Measurements from ENCODE around the gene GALK1. TPM values are rescaled to one million over a fixed set of nuclear protein-coding genes. Genes with fewer than 3 reads are reported as not detected.

Gene GALK1
- total RNA-seq, 4 donors from 2014 or later = 19.4 to 37.1 (median 35.6) TPM; not detected in 1

DNA sequence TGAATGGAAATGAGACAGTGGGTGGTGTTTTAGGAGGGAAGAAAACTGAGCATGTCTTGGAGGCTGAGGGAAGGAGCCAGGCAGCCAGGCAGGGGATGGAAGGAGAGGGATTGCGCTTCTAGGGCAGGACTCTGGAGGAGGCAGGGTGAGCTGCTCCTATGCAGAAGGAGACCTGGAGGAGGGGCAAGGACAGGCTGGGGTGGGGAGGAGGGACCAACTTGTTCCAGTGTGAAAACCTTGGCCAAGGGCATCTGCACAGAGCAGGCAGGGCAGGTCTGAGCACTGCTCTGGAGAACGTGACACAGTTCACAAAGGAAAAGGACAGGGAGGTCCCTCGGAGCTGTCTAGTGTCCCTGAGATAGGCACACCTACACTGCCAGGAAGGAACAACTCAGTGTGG lies 5.5 kb downstream of the GALK1 start:
- Histone ChIP-seq H3K27me3 (no peaks in the 10 kb centered on the region), H3K9me3 (no peaks in the 10 kb centered on the region), H3K4me1 (peaks cover 8 to 10% of the 10 kb centered on the region in 2 donors), H3K4me3 (no peak overlapping the region), H3K27ac (no peak overlapping the region), H3K36me3 (no peaks in the 10 kb centered on the region)
- intact Hi-C loops (cut with DNase I; ENCODE audit: low total_unique reads) = no loop called here
- TF ChIP-seq, protein P1, sequence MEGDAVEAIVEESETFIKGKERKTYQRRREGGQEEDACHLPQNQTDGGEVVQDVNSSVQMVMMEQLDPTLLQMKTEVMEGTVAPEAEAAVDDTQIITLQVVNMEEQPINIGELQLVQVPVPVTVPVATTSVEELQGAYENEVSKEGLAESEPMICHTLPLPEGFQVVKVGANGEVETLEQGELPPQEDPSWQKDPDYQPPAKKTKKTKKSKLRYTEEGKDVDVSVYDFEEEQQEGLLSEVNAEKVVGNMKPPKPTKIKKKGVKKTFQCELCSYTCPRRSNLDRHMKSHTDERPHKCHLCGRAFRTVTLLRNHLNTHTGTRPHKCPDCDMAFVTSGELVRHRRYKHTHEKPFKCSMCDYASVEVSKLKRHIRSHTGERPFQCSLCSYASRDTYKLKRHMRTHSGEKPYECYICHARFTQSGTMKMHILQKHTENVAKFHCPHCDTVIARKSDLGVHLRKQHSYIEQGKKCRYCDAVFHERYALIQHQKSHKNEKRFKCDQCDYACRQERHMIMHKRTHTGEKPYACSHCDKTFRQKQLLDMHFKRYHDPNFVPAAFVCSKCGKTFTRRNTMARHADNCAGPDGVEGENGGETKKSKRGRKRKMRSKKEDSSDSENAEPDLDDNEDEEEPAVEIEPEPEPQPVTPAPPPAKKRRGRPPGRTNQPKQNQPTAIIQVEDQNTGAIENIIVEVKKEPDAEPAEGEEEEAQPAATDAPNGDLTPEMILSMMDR (IDR thresholded peaks at IDR 0.05) = no peak
- no peak for TF ChIP-seq POLR2A (IDR thresholded peaks at IDR 0.05)
- no peak for DNase-seq

DNA sequence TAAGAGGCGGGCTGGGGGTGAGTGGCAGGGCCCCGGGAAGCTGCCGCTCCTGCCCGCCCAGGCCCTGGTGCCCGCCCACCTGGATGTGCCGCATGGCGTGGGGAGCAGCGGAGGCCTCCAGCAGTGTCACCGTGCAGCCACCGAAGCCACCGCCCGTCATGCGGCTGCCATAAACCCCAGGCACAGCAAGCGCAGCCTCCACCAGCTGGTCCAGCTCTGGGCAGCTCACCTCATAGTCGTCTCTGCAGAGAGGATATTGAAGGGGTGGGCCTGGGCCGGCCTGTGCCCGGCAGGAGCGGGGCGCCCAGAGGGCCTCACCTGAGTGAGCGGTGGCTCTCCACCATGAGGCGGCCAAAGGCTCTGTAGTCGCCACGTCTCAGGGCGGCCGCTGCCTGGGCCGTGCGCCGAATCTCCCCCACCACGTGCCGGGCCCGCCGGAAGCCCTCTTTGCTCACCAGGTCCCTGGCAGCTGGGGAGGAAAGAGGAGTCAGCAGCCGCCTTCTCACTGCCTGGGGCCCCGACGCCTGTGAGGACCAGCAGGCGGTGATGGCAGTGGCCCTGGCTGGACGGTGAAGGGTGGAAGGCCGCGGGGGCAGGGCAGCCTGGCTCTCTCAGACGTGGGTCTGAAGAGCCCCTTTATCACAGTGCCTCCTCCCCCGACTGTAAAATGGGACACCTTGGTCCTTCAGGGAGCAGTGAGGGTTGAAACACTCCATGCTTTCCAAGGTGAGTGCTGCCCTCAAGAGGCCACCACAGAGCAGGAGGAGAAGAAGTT lies 6.7 kb downstream of the GALK1 start:
- TF ChIP-seq, protein P1 (IDR thresholded peaks at IDR 0.05) = no peak
- TF ChIP-seq POLR2A (IDR thresholded peaks at IDR 0.05) = no peak
- intact Hi-C loops (cut with DNase I; ENCODE audit: low total_unique reads) = no loop called here
- no peaks in the 10 kb centered on the region for H3K36me3 ChIP-seq
- no peak for DNase-seq
- no peaks in the 10 kb centered on the region for H3K9me3 ChIP-seq
- peaks cover 0 to 5% of the 10 kb centered on the region in 2 donors for H3K4me1 ChIP-seq
- no peaks in the 10 kb centered on the region for H3K27me3 ChIP-seq
- no peak overlapping the region for H3K4me3 ChIP-seq
- H3K27ac ChIP-seq = no peak overlapping the region

DNA sequence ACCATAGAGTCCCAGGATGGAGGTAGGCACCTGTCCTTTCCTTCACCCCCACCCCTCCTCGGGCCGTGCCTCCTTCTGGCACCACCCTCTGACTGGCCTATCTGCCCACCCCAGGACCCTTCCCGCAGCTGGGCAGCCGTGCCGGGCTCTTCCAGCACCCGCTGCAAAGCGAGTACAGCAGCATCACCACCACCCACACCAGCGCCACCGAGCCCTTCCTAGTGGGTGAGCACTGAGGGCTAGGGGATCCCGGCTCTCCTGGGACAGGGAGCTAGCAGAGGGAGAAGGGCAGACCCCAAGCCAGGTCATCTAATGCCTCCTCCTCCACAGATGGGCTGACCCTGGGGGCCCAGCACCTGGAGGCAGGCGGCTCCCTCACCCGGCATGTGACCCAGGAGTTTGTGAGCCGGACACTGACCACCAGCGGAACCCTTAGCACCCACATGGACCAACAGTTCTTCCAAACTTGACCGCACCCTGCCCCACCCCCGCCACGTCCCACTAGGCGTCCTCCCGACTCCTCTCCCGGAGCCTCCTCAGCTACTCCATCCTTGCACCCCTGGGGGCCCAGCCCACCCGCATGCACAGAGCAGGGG lies 7.8 kb downstream of the GALK1 start:
- peaks cover 0 to 5% of the 10 kb centered on the region in 2 donors for H3K4me1 ChIP-seq
- no peaks in the 10 kb centered on the region for H3K9me3 ChIP-seq
- no peak overlapping the region for H3K4me3 ChIP-seq
- no peak for DNase-seq
- H3K27me3 ChIP-seq = no peaks in the 10 kb centered on the region
- H3K27ac ChIP-seq = no peak overlapping the region
- intact Hi-C loops (cut with DNase I; ENCODE audit: low total_unique reads) = no loop called here
- TF ChIP-seq POLR2A (IDR thresholded peaks at IDR 0.05) = no peak
- TF ChIP-seq, protein P1 (IDR thresholded peaks at IDR 0.05) = no peak
- H3K36me3 ChIP-seq = no peaks in the 10 kb centered on the region

DNA sequence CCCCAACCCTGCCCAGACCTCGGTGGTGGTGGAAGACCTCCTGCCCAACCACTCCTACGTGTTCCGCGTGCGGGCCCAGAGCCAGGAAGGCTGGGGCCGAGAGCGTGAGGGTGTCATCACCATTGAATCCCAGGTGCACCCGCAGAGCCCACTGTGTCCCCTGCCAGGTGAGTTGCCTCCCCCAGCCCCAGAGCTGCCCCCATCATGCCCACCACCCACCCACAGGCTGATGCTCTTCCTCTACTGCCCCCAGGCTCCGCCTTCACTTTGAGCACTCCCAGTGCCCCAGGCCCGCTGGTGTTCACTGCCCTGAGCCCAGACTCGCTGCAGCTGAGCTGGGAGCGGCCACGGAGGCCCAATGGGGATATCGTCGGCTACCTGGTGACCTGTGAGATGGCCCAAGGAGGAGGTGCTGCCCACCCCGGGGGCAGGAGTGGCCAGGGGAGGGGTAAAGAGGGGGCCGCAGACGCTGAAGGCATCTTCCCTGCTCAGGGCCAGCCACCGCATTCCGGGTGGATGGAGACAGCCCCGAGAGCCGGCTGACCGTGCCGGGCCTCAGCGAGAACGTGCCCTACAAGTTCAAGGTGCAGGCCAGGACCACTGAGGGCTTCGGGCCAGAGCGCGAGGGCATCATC lies 8.4 kb downstream of the GALK1 start:
- Histone ChIP-seq H3K27ac (no peak overlapping the region), H3K36me3 (no peaks in the 10 kb centered on the region), H3K27me3 (no peaks in the 10 kb centered on the region), H3K9me3 (no peaks in the 10 kb centered on the region), H3K4me3 (no peak overlapping the region), H3K4me1 (peaks cover 0 to 5% of the 10 kb centered on the region in 2 donors)
- TF ChIP-seq, protein P1 (IDR thresholded peaks at IDR 0.05) = no peak
- no peak for TF ChIP-seq POLR2A (IDR thresholded peaks at IDR 0.05)
- intact Hi-C loops (cut with DNase I; ENCODE audit: low total_unique reads) = no loop called here
- DNase-seq = no peak

DNA sequence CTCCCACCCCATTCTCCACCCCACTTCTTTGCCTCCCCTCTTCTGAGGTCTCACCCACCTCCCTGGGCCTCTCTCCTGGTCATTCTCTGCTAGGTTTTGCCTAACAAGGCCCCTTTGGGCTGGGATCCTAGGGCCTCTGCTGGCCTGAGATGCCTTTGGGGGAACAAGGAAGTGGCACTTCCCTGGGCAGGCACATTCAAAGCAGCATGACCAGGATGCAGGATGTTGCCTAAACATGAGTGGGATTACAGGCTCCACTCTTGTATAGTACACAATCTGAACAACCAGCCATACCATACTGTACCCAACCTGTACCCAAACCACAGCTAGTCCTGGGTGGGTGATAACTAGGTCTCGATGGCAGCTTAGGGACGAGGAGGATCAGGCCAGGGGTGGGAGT lies 9.0 kb downstream of the GALK1 start:
- Histone ChIP-seq H3K27me3 (no peaks in the 10 kb centered on the region), H3K4me1 (peaks cover 0 to 5% of the 10 kb centered on the region in 2 donors), H3K36me3 (no peaks in the 10 kb centered on the region), H3K9me3 (no peaks in the 10 kb centered on the region), H3K4me3 (no peak overlapping the region), H3K27ac (no peak overlapping the region)
- TF ChIP-seq, protein P1 (IDR thresholded peaks at IDR 0.05) = no peak
- TF ChIP-seq POLR2A (IDR thresholded peaks at IDR 0.05) = no peak
- DNase-seq = no peak
- intact Hi-C loops (cut with DNase I; ENCODE audit: low total_unique reads) = no loop called here
